GM19328 (cell line): ENCODE results near the gene MTARC2.
A peak's percentile ranks its signal among the peaks of the same experiment; 100 is the strongest.
"Not testable (repeated sequence)": the region's sequence is repeated elsewhere in the genome, so short reads cannot be mapped to it uniquely, and the experiment has no call there.

ENCODE experiments used
- ATAC-seq: cut with Tn5 transposase; IDR thresholded peaks from one replicate; pipeline ENCODE4 v1.9.1; 2021; ENCODE audit warnings: mild to moderate bottlenecking, moderate library complexity; ENCODE audit not compliant: unreplicated experiment

MTARC2 gene

GRCh38 chr1:220732137-220732536, 16.0 kb upstream of the MTARC2 start:
- ATAC-seq: no peak

- ATAC-seq: peak; percentile 13
Measured at GRCh38 chr1:220732621-220733020, 15.5 kb upstream of the MTARC2 start.

- peak; percentile 74 for ATAC-seq
Measured at GRCh38 chr1:220733086-220733601, 15.0 kb upstream of the MTARC2 start.

- no peak for ATAC-seq
Measured at GRCh38 chr1:220734571-220735326, 13.4 kb upstream of the MTARC2 start.

GRCh38 chr1:220736283-220736682, 11.8 kb upstream of the MTARC2 start:
- not testable (repeated sequence) for ATAC-seq

GRCh38 chr1:220741349-220741748, 6.8 kb upstream of the MTARC2 start:
- ATAC-seq: no peak

- no peak for ATAC-seq
Measured at GRCh38 chr1:220741825-220742224, 6.3 kb upstream of the MTARC2 start.

GRCh38 chr1:220742520-220742919, 5.6 kb upstream of the MTARC2 start:
- no peak for ATAC-seq

- ATAC-seq: no peak
Measured at GRCh38 chr1:220746851-220747250, 1.3 kb upstream of the MTARC2 start.

- no peak for ATAC-seq
Measured at GRCh38 chr1:220747437-220748088, 559 bp upstream of the MTARC2 start.

- no peak for ATAC-seq
Measured at GRCh38 chr1:220748936-220749335, 814 bp downstream of the MTARC2 start.

GRCh38 chr1:220750131-220750515, 2.0 kb downstream of the MTARC2 start:
- no peak for ATAC-seq

GRCh38 chr1:220751111-220751510, 3.0 kb downstream of the MTARC2 start:
- ATAC-seq: no peak

GRCh38 chr1:220754212-220754917, 6.2 kb downstream of the MTARC2 start:
- ATAC-seq: no peak

- no peak for ATAC-seq
Measured at GRCh38 chr1:220754918-220755295, 6.8 kb downstream of the MTARC2 start.

- no peak for ATAC-seq
Measured at GRCh38 chr1:220755309-220755708, 7.2 kb downstream of the MTARC2 start.

GRCh38 chr1:220757441-220757840, 9.3 kb downstream of the MTARC2 start:
- no peak for ATAC-seq

- no peak for ATAC-seq
Measured at GRCh38 chr1:220759147-220759546, 11.0 kb downstream of the MTARC2 start.

- ATAC-seq: no peak
Measured at GRCh38 chr1:220761688-220762427, 13.7 kb downstream of the MTARC2 start.

GRCh38 chr1:220764757-220765156, 16.6 kb downstream of the MTARC2 start:
- no peak for ATAC-seq
